Fibroblast of pulmonary artery (primary cell): ENCODE measurements around the gene CNST.

Source experiments
- DNase-seq: peaks from one replicate; pipeline ENCODE4 v3.0.0-alpha.2; 2010; ENCODE audit warnings: low read depth
- H3K4me3 ChIP-seq: replicated peaks from 2 replicates; pipeline ENCODE4 v1.5.1; 2011; ENCODE audit warnings: low read depth, mild to moderate bottlenecking, control low read depth, low read length, moderate library complexity
- CTCF ChIP-seq: IDR thresholded peaks from 2 replicates; pipeline ENCODE4 v1.5.1; 2011; ENCODE audit warnings: mild to moderate bottlenecking, control low read depth, low read length, inconsistent platforms; ENCODE audit errors: missing control alignments

CNST gene

GRCh38 chr1:246527402-246528088 lies 38.7 kb upstream of the CNST start:
- TF ChIP-seq CTCF = no peak
- no peak overlapping the region for H3K4me3 ChIP-seq
- no peak for DNase-seq

GRCh38 chr1:246528933-246529731 lies 37.1 kb upstream of the CNST start:
- no peak for TF ChIP-seq CTCF
- no peak overlapping the region for H3K4me3 ChIP-seq
- no peak for DNase-seq

- DNase-seq = no peak
- H3K4me3 ChIP-seq = no peak overlapping the region
- no peak for TF ChIP-seq CTCF
Observed at GRCh38 chr1:246530482-246530881, 35.8 kb upstream of the CNST start.

- DNase-seq = no peak
- TF ChIP-seq CTCF = peak; percentile 27
- no peak overlapping the region for H3K4me3 ChIP-seq
Observed at GRCh38 chr1:246532519-246532918, 33.7 kb upstream of the CNST start.

GRCh38 chr1:246533371-246533905 lies 32.8 kb upstream of the CNST start:
- no peak for TF ChIP-seq CTCF
- no peak for DNase-seq
- H3K4me3 ChIP-seq = no peak overlapping the region

GRCh38 chr1:246534114-246534513 lies 32.1 kb upstream of the CNST start:
- H3K4me3 ChIP-seq = no peak overlapping the region
- TF ChIP-seq CTCF = no peak
- DNase-seq = no peak
